Endothelial cell of umbilical vein (primary cell): ENCODE results near the gene MAGED1.

Experiments
- POLR2A ChIP-seq: IDR thresholded peaks from 2 replicates; pipeline ENCODE4 v1.6.1; 2012; ENCODE audit warnings: low read depth, mild to moderate bottlenecking, control low read depth, low read length
- TF ChIP-seq, protein P1 (sequence below), 2 donors: IDR thresholded peaks; 1 replicate in 1 of 2; 2 replicates in 1 of 2; pipeline ENCODE4 v1.5.1; 2011; ENCODE audit warnings: low read length in 2 of 2, mild to moderate bottlenecking in 2 of 2, moderate library complexity in 2 of 2, control low read depth in 1 of 2, inconsistent platforms in 1 of 2, low read depth in 1 of 2; ENCODE audit not compliant: insufficient read depth in 1 of 2; ENCODE audit errors: extremely low read depth in 1 of 2

DNA sequence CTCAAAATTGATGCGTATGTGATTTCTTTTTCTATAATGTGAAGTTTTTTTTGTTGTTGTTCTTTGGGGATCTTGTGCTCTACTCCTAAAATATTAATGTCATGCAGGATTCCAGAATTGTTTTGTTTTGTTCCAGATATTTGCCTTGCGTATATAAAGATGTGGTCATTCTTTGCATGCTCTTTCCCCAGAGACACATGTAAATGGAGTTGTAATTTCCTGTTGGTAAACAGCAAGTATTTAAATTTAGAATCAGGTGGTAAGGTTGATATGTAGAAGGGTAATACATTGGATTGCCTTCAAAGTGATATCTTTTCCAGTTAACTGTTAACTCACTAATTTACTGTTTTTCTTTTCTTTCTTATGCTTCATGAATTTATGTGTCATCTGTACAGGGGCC lies 23.1 kb upstream of the MAGED1 start:
- TF ChIP-seq, protein P1, sequence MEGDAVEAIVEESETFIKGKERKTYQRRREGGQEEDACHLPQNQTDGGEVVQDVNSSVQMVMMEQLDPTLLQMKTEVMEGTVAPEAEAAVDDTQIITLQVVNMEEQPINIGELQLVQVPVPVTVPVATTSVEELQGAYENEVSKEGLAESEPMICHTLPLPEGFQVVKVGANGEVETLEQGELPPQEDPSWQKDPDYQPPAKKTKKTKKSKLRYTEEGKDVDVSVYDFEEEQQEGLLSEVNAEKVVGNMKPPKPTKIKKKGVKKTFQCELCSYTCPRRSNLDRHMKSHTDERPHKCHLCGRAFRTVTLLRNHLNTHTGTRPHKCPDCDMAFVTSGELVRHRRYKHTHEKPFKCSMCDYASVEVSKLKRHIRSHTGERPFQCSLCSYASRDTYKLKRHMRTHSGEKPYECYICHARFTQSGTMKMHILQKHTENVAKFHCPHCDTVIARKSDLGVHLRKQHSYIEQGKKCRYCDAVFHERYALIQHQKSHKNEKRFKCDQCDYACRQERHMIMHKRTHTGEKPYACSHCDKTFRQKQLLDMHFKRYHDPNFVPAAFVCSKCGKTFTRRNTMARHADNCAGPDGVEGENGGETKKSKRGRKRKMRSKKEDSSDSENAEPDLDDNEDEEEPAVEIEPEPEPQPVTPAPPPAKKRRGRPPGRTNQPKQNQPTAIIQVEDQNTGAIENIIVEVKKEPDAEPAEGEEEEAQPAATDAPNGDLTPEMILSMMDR (IDR thresholded peaks at IDR 0.05; ENCODE audit: extremely low read depth in 1 of 2, insufficient read depth in 1 of 2, low read depth in 1 of 2, low read length in 2 of 2): no peak
- TF ChIP-seq POLR2A: no peak
